ENCODE measurements around the gene FAM168A. TPM values are rescaled to one million over a fixed set of nuclear protein-coding genes. Genes with fewer than 3 reads are reported as not detected.
A peak's percentile ranks its signal among the peaks of the same experiment; 100 is the strongest.

Gene FAM168A
- total RNA-seq, 4 donors from 2014 or later: 28.8 to 53.5 (median 30.6) TPM

GRCh38 chr11:73429121-73429750, 168.7 kb downstream of the FAM168A start:
- Histone ChIP-seq H3K4me1 (peaks cover 0 to 1% (median 0%) of the 10 kb centered on the region in 4 donors), H3K9me3 (no peaks in the 10 kb centered on the region), H3K27me3 (no peaks in the 10 kb centered on the region), H3K27ac (peak overlapping the region in 1 of 4 donors; percentile 10), H3K4me3 (no peak overlapping the region), H3K36me3 (peaks cover 0 to 9% (median 0%) of the 10 kb centered on the region in 3 donors)
- no peak for DNase-seq (ENCODE audit: low spot score in 2 of 2)
- 46 to 61% methylated on average over 5 of the region's 5 CpGs for WGBS, 2 donors
- TF ChIP-seq CTCF (IDR thresholded peaks at IDR 0.05): no peak
- no peak for TF ChIP-seq POLR2A (IDR thresholded peaks at IDR 0.05)
- TF ChIP-seq EP300 (IDR thresholded peaks at IDR 0.05): no peak

GRCh38 chr11:73428699-73429098, 169.2 kb downstream of the FAM168A start:
- DNase-seq (ENCODE audit: low spot score in 2 of 2): no peak
- Histone ChIP-seq H3K9me3 (no peaks in the 10 kb centered on the region), H3K27me3 (no peaks in the 10 kb centered on the region), H3K36me3 (peaks cover 0 to 9% (median 0%) of the 10 kb centered on the region in 3 donors), H3K27ac (no peak overlapping the region), H3K4me3 (no peak overlapping the region), H3K4me1 (no peaks in the 10 kb centered on the region)
- TF ChIP-seq POLR2A (IDR thresholded peaks at IDR 0.05) (no peak), EP300 (IDR thresholded peaks at IDR 0.05) (no peak), CTCF (IDR thresholded peaks at IDR 0.05) (no peak)

- no peaks in the 10 kb centered on the region for H3K9me3 ChIP-seq
Measured at GRCh38 chr11:73428227-73428626, 169.7 kb downstream of the FAM168A start.

GRCh38 chr11:73426219-73426850, 171.6 kb downstream of the FAM168A start:
- DNase-seq (ENCODE audit: low spot score in 2 of 2): no peak
- 75 to 76% methylated on average over 2 of the region's 2 CpGs for WGBS, 2 donors
- no peak overlapping the region for H3K27ac ChIP-seq
- TF ChIP-seq POLR2A (IDR thresholded peaks at IDR 0.05) (no peak), EP300 (IDR thresholded peaks at IDR 0.05) (no peak), CTCF (IDR thresholded peaks at IDR 0.05) (no peak)
- H3K27me3 ChIP-seq: no peaks in the 10 kb centered on the region
- no peaks in the 10 kb centered on the region for H3K9me3 ChIP-seq
- peaks cover 0 to 9% (median 0%) of the 10 kb centered on the region in 3 donors for H3K36me3 ChIP-seq
- H3K4me3 ChIP-seq: no peak overlapping the region
- H3K4me1 ChIP-seq: no peaks in the 10 kb centered on the region

More at GRCh38 chr11:73428227-73428626, 169.7 kb downstream of the FAM168A start:
- Histone ChIP-seq H3K27ac (no peak overlapping the region), H3K4me1 (no peaks in the 10 kb centered on the region), H3K36me3 (peaks cover 0 to 9% (median 0%) of the 10 kb centered on the region in 3 donors), H3K4me3 (no peak overlapping the region), H3K27me3 (no peaks in the 10 kb centered on the region)
- no peak for DNase-seq (ENCODE audit: low spot score in 2 of 2)
- TF ChIP-seq POLR2A (IDR thresholded peaks at IDR 0.05) (no peak), EP300 (IDR thresholded peaks at IDR 0.05) (no peak), CTCF (IDR thresholded peaks at IDR 0.05) (no peak)

- no peak for DNase-seq (ENCODE audit: low spot score in 2 of 2)
- no peak overlapping the region for H3K4me3 ChIP-seq
- no peaks in the 10 kb centered on the region for H3K9me3 ChIP-seq
- 75 to 92% methylated on average over 1 of the region's 1 CpG for WGBS, 2 donors
- TF ChIP-seq EP300 (IDR thresholded peaks at IDR 0.05) (peak in 1 of 2 donors; percentile 47), POLR2A (IDR thresholded peaks at IDR 0.05) (no peak)
- no peaks in the 10 kb centered on the region for H3K27me3 ChIP-seq
- no peaks in the 10 kb centered on the region for H3K4me1 ChIP-seq
- peaks cover 0 to 4% (median 0%) of the 10 kb centered on the region in 3 donors for H3K36me3 ChIP-seq
- no peak overlapping the region for H3K27ac ChIP-seq
Measured at GRCh38 chr11:73425108-73425507, 172.8 kb downstream of the FAM168A start.

Measured in tibial nerve (tissue), 4 donors.